Measurements from ENCODE around the gene LINC00305. TPM values are rescaled to one million over a fixed set of nuclear protein-coding genes. Genes with fewer than 3 reads are reported as not detected.

LINC00305 gene
- polyA plus RNA-seq, 1 donor (not counting 4 experiments of a cell fraction or from before 2014, with no cell fraction given): not detected

GRCh38 chr18:64127172-64127571 lies 21.7 kb downstream of the LINC00305 start:
- Histone ChIP-seq H3K4me1 (ENCODE audit: control insufficient read depth, extremely low read depth, insufficient read depth, low read length) (no peaks in the 10 kb centered on the region), H3K9me3 (ENCODE audit: control insufficient read depth, low read depth, low read length) (no peaks in the 10 kb centered on the region), H3K9me1 (ENCODE audit: control insufficient read depth, extremely low read depth, insufficient read depth, low read length) (no peaks in the 10 kb centered on the region), H3K4me2 (ENCODE audit: control insufficient read depth, extremely low read depth, insufficient read depth, low read depth, low read length) (no peak overlapping the region), H4K20me1 (ENCODE audit: control insufficient read depth, extremely low read depth, insufficient read depth, low read length) (no peaks in the 10 kb centered on the region), H3K36me3 (ENCODE audit: control insufficient read depth in 2 of 2, extremely low read depth in 1 of 2, insufficient read depth in 2 of 2, low read length in 2 of 2) (no peaks in the 10 kb centered on the region), H3K27me3 (ENCODE audit: control insufficient read depth, extremely low read depth, insufficient read depth, low read length) (no peaks in the 10 kb centered on the region), H3K9ac (ENCODE audit: control insufficient read depth, extremely low read depth, insufficient read depth, low read length) (no peak overlapping the region), H3K27ac (ENCODE audit: control insufficient read depth, insufficient read depth, low read length) (no peak overlapping the region), H2AFZ (ENCODE audit: control insufficient read depth, low read length) (no peak overlapping the region), H3K79me2 (ENCODE audit: control insufficient read depth, insufficient read depth, low read length) (no peaks in the 10 kb centered on the region), H3K4me3 (ENCODE audit: control insufficient read depth in 2 of 3, extremely low read depth in 1 of 3, insufficient read depth in 2 of 3, low read depth in 1 of 3, low read length in 3 of 3) (no peak overlapping the region)
- FAIRE-seq: no peak
- dilution Hi-C loops (cut with MboI; ENCODE audit: extremely low pct_ligation_motif_present, low sequenced_read_pairs): no loop called here
- DNase-seq (ENCODE audit: low read depth, low spot score): no peak
- TF ChIP-seq CTCF (optimal IDR thresholded peaks at IDR 0.05 in 1 of 3, IDR thresholded peaks at IDR 0.05 in 1 of 3, conservative IDR thresholded peaks at IDR 0.05 in 1 of 3; ENCODE audit: extremely low read depth in 1 of 3, insufficient read depth in 2 of 3, low read length in 3 of 3) (no peak), EZH2 (IDR thresholded peaks at IDR 0.05; ENCODE audit: low read length) (no peak)

GRCh38 chr18:64119916-64120315 lies 29.0 kb downstream of the LINC00305 start:
- H2AFZ ChIP-seq (ENCODE audit: control insufficient read depth, low read length): no peak overlapping the region
- H3K4me3 ChIP-seq (ENCODE audit: control insufficient read depth in 2 of 3, extremely low read depth in 1 of 3, insufficient read depth in 2 of 3, low read depth in 1 of 3, low read length in 3 of 3): no peak overlapping the region
- H3K9me3 ChIP-seq (ENCODE audit: control insufficient read depth, low read depth, low read length): no peaks in the 10 kb centered on the region
- H3K79me2 ChIP-seq (ENCODE audit: control insufficient read depth, insufficient read depth, low read length): no peaks in the 10 kb centered on the region
- H3K27ac ChIP-seq (ENCODE audit: control insufficient read depth, insufficient read depth, low read length): no peak overlapping the region
- no peak for FAIRE-seq
- H3K36me3 ChIP-seq (ENCODE audit: control insufficient read depth in 2 of 2, extremely low read depth in 1 of 2, insufficient read depth in 2 of 2, low read length in 2 of 2): no peaks in the 10 kb centered on the region
- H3K9ac ChIP-seq (ENCODE audit: control insufficient read depth, extremely low read depth, insufficient read depth, low read length): no peak overlapping the region
- H3K9me1 ChIP-seq (ENCODE audit: control insufficient read depth, extremely low read depth, insufficient read depth, low read length): no peaks in the 10 kb centered on the region
- no peak for DNase-seq (ENCODE audit: low read depth, low spot score)
- no peaks in the 10 kb centered on the region for H4K20me1 ChIP-seq (ENCODE audit: control insufficient read depth, extremely low read depth, insufficient read depth, low read length)
- no peaks in the 10 kb centered on the region for H3K4me1 ChIP-seq (ENCODE audit: control insufficient read depth, extremely low read depth, insufficient read depth, low read length)
- TF ChIP-seq CTCF (optimal IDR thresholded peaks at IDR 0.05 in 1 of 3, IDR thresholded peaks at IDR 0.05 in 1 of 3, conservative IDR thresholded peaks at IDR 0.05 in 1 of 3; ENCODE audit: extremely low read depth in 1 of 3, insufficient read depth in 2 of 3, low read length in 3 of 3): no peak
- no peak for TF ChIP-seq EZH2 (IDR thresholded peaks at IDR 0.05; ENCODE audit: low read length)
- dilution Hi-C loops (cut with MboI; ENCODE audit: extremely low pct_ligation_motif_present, low sequenced_read_pairs): no loop called here
- no peaks in the 10 kb centered on the region for H3K27me3 ChIP-seq (ENCODE audit: control insufficient read depth, extremely low read depth, insufficient read depth, low read length)
- no peak overlapping the region for H3K4me2 ChIP-seq (ENCODE audit: control insufficient read depth, extremely low read depth, insufficient read depth, low read depth, low read length)
